RWPE1 (cell line): ENCODE measurements around the gene TMEM123.
A peak's percentile ranks its signal among the peaks of the same experiment; 100 is the strongest.

Source experiments
- CTCF ChIA-PET: fragments of 350-600 bp; sonication (Branson Sonifier 250); formaldehyde crosslinking; extraction: SDS; loops from one replicate; lab custom pipeline; 2021; lab: Yijun Ruan, JAX
- POLR2A ChIA-PET: fragments of 400-600 bp; formaldehyde crosslinking; extraction: SDS; loops from one replicate; lab custom pipeline; 2020; ENCODE audit warnings: antibody characterized with exemption; ENCODE audit not compliant: low non-redundant PET; lab: Yijun Ruan, JAX
- DNase-seq: peaks from one replicate; pipeline ENCODE4 v3.0.0; 2012; ENCODE audit warnings: low spot score
- H3K27ac ChIP-seq: fragments of 450-650 bp; 2 replicates; pipeline ENCODE4 v1.5.1; 2017
- CTCF ChIP-seq: fragments of 450-650 bp; conservative IDR thresholded peaks from 2 replicates; pipeline ENCODE4 v1.5.1; 2017; ENCODE audit warnings: low read depth, mild to moderate bottlenecking

TMEM123 gene

GRCh38 chr11:102494216-102494615 is 41.7 kb upstream of the TMEM123 start:
- no peak overlapping the region for H3K27ac ChIP-seq
- TF ChIP-seq CTCF, result no peak
- ChIA-PET CTCF (interaction anchor here (1.4 kb wide), 1 partner anchor 152 kb away, joined by 4 read pairs; no protein-coding TSS in a partner anchor), POLR2A (no interaction called here)
- DNase-seq, result peak; percentile 15

GRCh38 chr11:102493524-102493923 is 41.0 kb upstream of the TMEM123 start:
- POLR2A ChIA-PET, result no interaction called here
- CTCF ChIA-PET, result interaction anchor here (0.7 to 1.4 kb wide), 3 partner anchors 94 to 152 kb away, joined by 3 to 4 read pairs (median 3); no protein-coding TSS in a partner anchor
- no peak overlapping the region for H3K27ac ChIP-seq
- no peak for TF ChIP-seq CTCF
- DNase-seq, result no peak

- DNase-seq, result no peak
Observed at GRCh38 chr11:102491969-102492368, 39.4 kb upstream of the TMEM123 start.

GRCh38 chr11:102489186-102490145 is 36.9 kb upstream of the TMEM123 start:
- no peak for TF ChIP-seq CTCF
- ChIA-PET POLR2A (no interaction called here), CTCF (no interaction called here)
- no peak overlapping the region for H3K27ac ChIP-seq
- DNase-seq, result no peak

More at GRCh38 chr11:102491969-102492368, 39.4 kb upstream of the TMEM123 start:
- CTCF ChIA-PET, result interaction anchor here (0.7 kb wide), 1 partner anchor 122 kb away, joined by 4 read pairs; no protein-coding TSS in a partner anchor
- no peak for TF ChIP-seq CTCF
- POLR2A ChIA-PET, result no interaction called here
- no peak overlapping the region for H3K27ac ChIP-seq

GRCh38 chr11:102488208-102488607 is 35.6 kb upstream of the TMEM123 start:
- CTCF ChIA-PET, result no interaction called here
- H3K27ac ChIP-seq, result no peak overlapping the region
- TF ChIP-seq CTCF, result no peak
- POLR2A ChIA-PET, result no interaction called here
- DNase-seq, result no peak

- H3K27ac ChIP-seq, result no peak overlapping the region
- CTCF ChIA-PET, result interaction anchor here (0.7 kb wide), 1 partner anchor 22 kb away, joined by 3 read pairs; no protein-coding TSS in a partner anchor
- DNase-seq, result no peak
- TF ChIP-seq CTCF, result no peak
- POLR2A ChIA-PET, result no interaction called here
Observed at GRCh38 chr11:102487214-102487613, 34.6 kb upstream of the TMEM123 start.
